HG02840 (cell line): ENCODE results near the gene GCSAM.
"Not testable (repeated sequence)": the region's sequence is repeated elsewhere in the genome, so short reads cannot be mapped to it uniquely, and the experiment has no call there.

Source experiments
- ATAC-seq: cut with Tn5 transposase; IDR thresholded peaks from one replicate; pipeline ENCODE4 v1.9.1; 2021; ENCODE audit warnings: mild to moderate bottlenecking, moderate library complexity, moderate number of reproducible peaks; ENCODE audit not compliant: unreplicated experiment, low FRiP score

GCSAM gene

GRCh38 chr3:112078125-112079083 lies 54.6 kb downstream of the GCSAM start:
- ATAC-seq, result no peak

- no peak for ATAC-seq
Observed at GRCh38 chr3:112074616-112075497, 58.2 kb downstream of the GCSAM start.

- ATAC-seq, result no peak
Observed at GRCh38 chr3:112074006-112074405, 59.0 kb downstream of the GCSAM start.

GRCh38 chr3:112072387-112073060 lies 60.5 kb downstream of the GCSAM start:
- not testable (repeated sequence) for ATAC-seq
